HepG2 (cell line): ENCODE measurements around the gene CUL9. TPM values are rescaled to one million over a fixed set of nuclear protein-coding genes. Genes with fewer than 3 reads are reported as not detected.

ENCODE experiments used
- ATAC-seq: fragments of 200-7000 bp; cut with Tn5 transposase; 3 replicates; pipeline ENCODE4 v1.9.1; 2020; ENCODE audit warnings: mild to moderate bottlenecking, moderate library complexity
- BruUV-seq: library from RNA; stranded (reverse); fragments of 400-500 nt; replicated peaks from 2 replicates; lab custom pipeline; 2021; lab: Mats Ljungman, UMichigan
- CTCF ChIA-PET: fragments of 300-600 bp; formaldehyde crosslinking; extraction: SDS; loops from one replicate; lab custom pipeline; 2021; ENCODE audit warnings: low total read pairs, inconsistent platforms, low intra/inter-chr PET ratio; lab: Yijun Ruan, JAX
- POLR2A ChIA-PET: fragments of 350-600 bp; sonication (Branson Sonifier 250); formaldehyde crosslinking; loops from one replicate; lab custom pipeline; 2020; ENCODE audit warnings: antibody characterized with exemption, inconsistent platforms; lab: Yijun Ruan, JAX
- DNase-seq: peaks from one replicate; pipeline ENCODE4 v3.0.0-alpha.2; 2015; ENCODE audit warnings: low spot score
- FAIRE-seq: peaks from 3 replicates; lab custom pipeline; 2011; peaks lifted over from hg19 to GRCh38; lab: Jason Lieb, UNC
- H2AFZ ChIP-seq: one replicate; pipeline ENCODE4 v1.6.1; 2011; ENCODE audit warnings: low read length, inconsistent platforms
- H3K27ac ChIP-seq: fragments of 300-600 bp; 3 replicates; pipeline ENCODE4 v1.8.0; 2011; ENCODE audit warnings: mixed run types, mild to moderate bottlenecking, mixed read lengths, low read length, inconsistent platforms; ENCODE audit not compliant: insufficient read depth; ENCODE audit errors: extremely low read length
- H3K27me3 ChIP-seq, 2 experiments: fragments of 200-600 bp in 1 of 2; 2 replicates in 1 of 2; 3 replicates in 1 of 2; pipeline versions ENCODE4 v1.6.0 to v1.8.0; 2011; ENCODE audit warnings: low read length in 2 of 2, mild to moderate bottlenecking in 2 of 2, moderate library complexity in 2 of 2, inconsistent platforms in 1 of 2; ENCODE audit not compliant: insufficient read depth in 2 of 2, control insufficient read depth in 1 of 2
- H3K36me3 ChIP-seq, 2 experiments: fragments of 200-600 bp in 1 of 2; replicated peaks in 1 of 2; 2 replicates in 1 of 2; 3 replicates in 1 of 2; pipeline versions ENCODE4 v1.5.1 to v1.8.0; 2011; ENCODE audit warnings: low read length in 2 of 2, inconsistent platforms in 1 of 2; ENCODE audit not compliant: insufficient read depth in 2 of 2, control insufficient read depth in 1 of 2
- H3K4me1 ChIP-seq: 2 replicates; pipeline ENCODE4 v1.5.1; 2012; ENCODE audit warnings: low read length, inconsistent platforms; ENCODE audit not compliant: insufficient read depth
- H3K4me2 ChIP-seq: 2 replicates; pipeline ENCODE4 v1.6.0; 2011; ENCODE audit warnings: low read depth, low read length, inconsistent platforms
- H3K4me3 ChIP-seq, 3 experiments: fragments of 200-600 bp in 1 of 3; sonication (generic), shearing (Covaris generic) in 1 of 3; replicated peaks in 1 of 3; 2 replicates each; pipeline ENCODE4 v1.5.1; 2011 to 2016; ENCODE audit warnings: low read length in 3 of 3, inconsistent platforms in 2 of 3, low read depth in 2 of 3, mild to moderate bottlenecking in 2 of 3, control low read depth in 1 of 3, mixed read lengths in 1 of 3; ENCODE audit not compliant: insufficient read depth in 1 of 3
- H3K79me2 ChIP-seq: one replicate; pipeline ENCODE4 v1.6.1; 2011; ENCODE audit warnings: low read length, inconsistent platforms; ENCODE audit not compliant: insufficient read depth
- H3K9ac ChIP-seq: 2 replicates; pipeline ENCODE4 v1.6.0; 2011; ENCODE audit warnings: mild to moderate bottlenecking, low read depth, low read length, inconsistent platforms; ENCODE audit not compliant: insufficient read depth
- H3K9me3 ChIP-seq: 2 replicates; pipeline ENCODE4 v1.5.1; 2012; ENCODE audit warnings: mild to moderate bottlenecking, low read length
- H4K20me1 ChIP-seq: 2 replicates; pipeline ENCODE4 v1.6.0; 2011; ENCODE audit warnings: inconsistent platforms, mild to moderate bottlenecking, low read length, moderate library complexity; ENCODE audit not compliant: insufficient read depth
- DNMT1 ChIP-seq: sonication (generic); formaldehyde crosslinking; IDR thresholded peaks from 2 replicates; pipeline ENCODE4 v1.5.1; 2020; ENCODE audit warnings: mild to moderate bottlenecking, missing genetic modification reagents
- FOXC1 ChIP-seq: sonication (generic); formaldehyde crosslinking; IDR thresholded peaks from 2 replicates; pipeline ENCODE4 v1.8.0; 2022; ENCODE audit warnings: mild to moderate bottlenecking, missing genetic modification reagents, borderline replicate concordance
- POLR2G ChIP-seq: fragments of 200-400 bp; formaldehyde crosslinking; IDR thresholded peaks from 2 replicates; pipeline ENCODE4 v1.6.1; 2018; ENCODE audit warnings: mild to moderate bottlenecking, low read depth, low read length, moderate library complexity
- ZNF121 ChIP-seq: sonication (generic); formaldehyde crosslinking; IDR thresholded peaks from 2 replicates; pipeline ENCODE4 v1.5.0; 2020; ENCODE audit warnings: mild to moderate bottlenecking, missing genetic modification reagents
- ZNF235 ChIP-seq: sonication (generic); formaldehyde crosslinking; IDR thresholded peaks from 2 replicates; pipeline ENCODE4 v1.8.1; 2023; ENCODE audit warnings: mild to moderate bottlenecking, missing genetic modification reagents, borderline replicate concordance
- ZNF407 ChIP-seq: sonication (generic); formaldehyde crosslinking; IDR thresholded peaks from one replicate; pipeline ENCODE4 v1.5.1; 2020; ENCODE audit warnings: mild to moderate bottlenecking, missing genetic modification reagents; ENCODE audit errors: not compliant biosample characterization
- WGBS: methylation state at CpG from one replicate; pipeline ENCODE4 v1.1.6; 2017; ENCODE audit warnings: low lambda C conversion rate; 5-methylcytosine and 5-hydroxymethylcytosine counted together
- in situ Hi-C: cut with HindIII; loops from 2 replicates; pipeline ENCODE4 v1.10.0; 2017; ENCODE audit warnings: low pct_unique_long_range_greater_than_20kb; ENCODE audit not compliant: extremely low pct_ligation_motif_present
- intact Hi-C: fragments of 100-400 bp; cut with micrococcal nuclease; formaldehyde crosslinking; loops from one replicate; pipeline ENCODE4 v1.10.0; 2022; ENCODE audit not compliant: unreplicated experiment
- polyA plus RNA-seq, 8 experiments: library from polyadenylated mRNA; depleted of rRNA in 3 of 8; stranded (reverse) in 7 of 8; unstranded in 1 of 8; fragments of >200 nt; fragmentation: Illumina TruSeq in 4 of 8; extraction: Trizol in 4 of 8; gene quantifications; 2 replicates each; pipeline versions ENCODE4 v1.2.1 to v1.2.3, GENCODE V29; 2011 to 2016; ENCODE audit warnings: low read depth in 4 of 8, missing spikeins in 1 of 8, mixed read lengths in 1 of 8; ENCODE audit not compliant: insufficient read depth in 1 of 8
- total RNA-seq, 5 experiments: library from RNA; depleted of rRNA; stranded (reverse); fragments of >200 nt; fragmentation: Illumina TruSeq; extraction: Trizol; gene quantifications; 2 replicates each; pipeline ENCODE4 v1.2.3, GENCODE V29; 2016; ENCODE audit warnings: low read depth in 1 of 5

The CUL9 gene
- total and polyA plus RNA-seq, 2 of the 13 experiments (the other 11 are each of a cell fraction or from before 2014, with no cell fraction given) = 11.4 to 13.7 TPM

- Histone ChIP-seq H3K9ac (no peak overlapping the region), H3K27me3 (no peaks in the 10 kb centered on the region), H3K27ac (no peak overlapping the region), H3K4me2 (no peak overlapping the region), H3K4me1 (peaks cover 19% of the 10 kb centered on the region), H2AFZ (no peak overlapping the region), H4K20me1 (no peaks in the 10 kb centered on the region), H3K79me2 (no peaks in the 10 kb centered on the region), H3K9me3 (no peaks in the 10 kb centered on the region), H3K36me3 (peaks cover 0 to 5% of the 10 kb centered on the region in 2 experiments; a peak in 3 of 5 replicates), H3K4me3 (no peak overlapping the region)
- no TSS peak for BruUV-seq
- intact Hi-C loops = no loop called here
- WGBS = 87% methylated on average over 6 of the region's 6 CpGs
- in situ Hi-C loops = no loop called here
- DNase-seq (no peak), ATAC-seq (no peak), FAIRE-seq (no peak)
- ChIA-PET CTCF (no interaction called here), POLR2A (no interaction called here)
- TF ChIP-seq ZNF235 = no peak
- no peak for TF ChIP-seq POLR2G
- no peak for TF ChIP-seq FOXC1
- TF ChIP-seq DNMT1 (CRISPR knock-in tag) = no peak
These were observed 18.5 kb downstream of the CUL9 start for GRCh38 chr6:43200541-43200940.

GRCh38 chr6:43202451-43202850, 20.5 kb downstream of the CUL9 start:
- Histone ChIP-seq H3K4me2 (no peak overlapping the region), H2AFZ (no peak overlapping the region), H3K36me3 (peaks cover 2 to 5% of the 10 kb centered on the region in 2 experiments; a peak in 2 of 5 replicates), H3K27me3 (no peaks in the 10 kb centered on the region), H3K4me3 (no peak overlapping the region), H3K9me3 (no peaks in the 10 kb centered on the region), H3K9ac (no peak overlapping the region), H3K27ac (no peak overlapping the region)
- DNase-seq (no peak), ATAC-seq (no peak), FAIRE-seq (no peak)
- in situ Hi-C loops = no loop called here
- POLR2A ChIA-PET = no interaction called here
- no TSS peak for BruUV-seq
- TF ChIP-seq ZNF407 (CRISPR knock-in tag) = no peak
- TF ChIP-seq ZNF121 (CRISPR knock-in tag) = 0 out of 2 replicates have a peak, but pooled peaks have one; percentile 28
- TF ChIP-seq, all 625 proteins: peak for 1
- CTCF ChIA-PET = no interaction called here
- intact Hi-C loops = no loop called here
- Histone ChIP-seq H3K79me2 (no peaks in the 10 kb centered on the region), H3K4me1 (0 out of 2 replicates have a peak, but pooled peaks cover 5% of the 10 kb centered on the region), H4K20me1 (no peaks in the 10 kb centered on the region)
- 81% methylated on average over 5 of the region's 5 CpGs for WGBS
